Prostate gland (tissue), 2 donors: ENCODE measurements around the gene ZNF341.

Source experiments
- CTCF ChIP-seq, 4 experiments: fragments of 200-600 bp in 2 of 4; fragments of 450-650 bp in 2 of 4; sonication (generic) in 2 of 4; IDR thresholded peaks; 1 replicate in 3 of 4; 2 replicates in 1 of 4; pipeline ENCODE4 v1.5.1; 2016 to 2019; ENCODE audit warnings: antibody characterized with exemption in 4 of 4, mild to moderate bottlenecking in 2 of 4, moderate library complexity in 2 of 4
- POLR2A ChIP-seq: fragments of 450-650 bp; IDR thresholded peaks from one replicate; pipeline ENCODE4 v1.6.1; 2016; ENCODE audit warnings: antibody characterized with exemption, mild to moderate bottlenecking

- no peak for TF ChIP-seq CTCF (IDR thresholded peaks at IDR 0.05)
- TF ChIP-seq POLR2A: no peak
Observed at GRCh38 chr20:33711446-33711738, 20.4 kb upstream of the ZNF341 start.
